Neutrophil (primary cell): ENCODE data around the gene SPAG17.

ENCODE experiments used
- H3K27ac ChIP-seq: fragments of 200-600 bp; sonication (generic); 2 replicates; pipeline ENCODE4 v1.5.1; 2016; ENCODE audit warnings: mild to moderate bottlenecking, moderate library complexity
- H3K27me3 ChIP-seq: fragments of 200-600 bp; sonication (generic); 2 replicates; pipeline ENCODE4 v1.6.0; 2016; ENCODE audit warnings: mild to moderate bottlenecking
- H3K36me3 ChIP-seq: fragments of 200-600 bp; sonication (generic); 2 replicates; pipeline ENCODE4 v1.5.1; 2017
- H3K4me1 ChIP-seq, 2 experiments: fragments of 200-600 bp in 1 of 2; sonication (generic) in 1 of 2; 1 replicate in 1 of 2; 2 replicates in 1 of 2; pipeline versions ENCODE4 v1.5.1 to v1.6.1; 2013 to 2016; ENCODE audit warnings: low read depth in 1 of 2, low read length in 1 of 2, mild to moderate bottlenecking in 1 of 2, moderate library complexity in 1 of 2; ENCODE audit not compliant: control insufficient read depth in 1 of 2, insufficient read depth in 1 of 2
- H3K4me3 ChIP-seq, 2 experiments: fragments of 200-600 bp in 1 of 2; sonication (generic) in 1 of 2; 1 replicate in 1 of 2; 2 replicates in 1 of 2; pipeline ENCODE4 v1.5.1; 2013 to 2016; ENCODE audit warnings: low read depth in 1 of 2, low read length in 1 of 2, mild to moderate bottlenecking in 1 of 2, moderate library complexity in 1 of 2
- H3K9me3 ChIP-seq: fragments of 200-600 bp; sonication (generic); 2 replicates; pipeline ENCODE4 v1.5.1; 2016
- CTCF ChIP-seq: fragments of 200-600 bp; sonication (generic); IDR thresholded peaks from 2 replicates; pipeline ENCODE4 v1.5.1; 2016; ENCODE audit warnings: antibody characterized with exemption

SPAG17 gene

GRCh38 chr1:117985973-117986372, 199.1 kb downstream of the SPAG17 start:
- no peaks in the 10 kb centered on the region for H3K4me1 ChIP-seq
- TF ChIP-seq CTCF: no peak
- H3K4me3 ChIP-seq: no peak overlapping the region
- no peaks in the 10 kb centered on the region for H3K36me3 ChIP-seq
- H3K9me3 ChIP-seq: no peaks in the 10 kb centered on the region
- H3K27me3 ChIP-seq: no peaks in the 10 kb centered on the region
- H3K27ac ChIP-seq: no peak overlapping the region

GRCh38 chr1:117985239-117985638, 199.8 kb downstream of the SPAG17 start:
- Histone ChIP-seq H3K27me3 (no peaks in the 10 kb centered on the region), H3K36me3 (no peaks in the 10 kb centered on the region), H3K27ac (no peak overlapping the region), H3K4me1 (no peaks in the 10 kb centered on the region), H3K9me3 (no peaks in the 10 kb centered on the region), H3K4me3 (no peak overlapping the region)
- no peak for TF ChIP-seq CTCF

GRCh38 chr1:117981455-117982192, 203.4 kb downstream of the SPAG17 start:
- Histone ChIP-seq H3K4me1 (no peaks in the 10 kb centered on the region), H3K4me3 (no peak overlapping the region), H3K27ac (no peak overlapping the region), H3K36me3 (no peaks in the 10 kb centered on the region), H3K9me3 (no peaks in the 10 kb centered on the region), H3K27me3 (no peaks in the 10 kb centered on the region)
- TF ChIP-seq CTCF: no peak

GRCh38 chr1:117976381-117976780, 208.6 kb downstream of the SPAG17 start:
- TF ChIP-seq CTCF: no peak
- H3K27me3 ChIP-seq: peaks cover 5% of the 10 kb centered on the region
- H3K4me3 ChIP-seq: no peak overlapping the region
- no peak overlapping the region for H3K27ac ChIP-seq
- no peaks in the 10 kb centered on the region for H3K4me1 ChIP-seq
- H3K36me3 ChIP-seq: no peaks in the 10 kb centered on the region
- H3K9me3 ChIP-seq: no peaks in the 10 kb centered on the region

GRCh38 chr1:117971777-117972176, 213.3 kb downstream of the SPAG17 start:
- H3K27ac ChIP-seq: no peak overlapping the region
- TF ChIP-seq CTCF: no peak
- peaks cover 5% of the 10 kb centered on the region for H3K27me3 ChIP-seq
- H3K36me3 ChIP-seq: no peaks in the 10 kb centered on the region
- no peaks in the 10 kb centered on the region for H3K4me1 ChIP-seq
- no peaks in the 10 kb centered on the region for H3K9me3 ChIP-seq
- H3K4me3 ChIP-seq: no peak overlapping the region
